K562 (cell line): Measurements from ENCODE around the gene S100A4. TPM values are rescaled to one million over a fixed set of nuclear protein-coding genes. Genes with fewer than 3 reads are reported as not detected.
A peak's percentile ranks its signal among the peaks of the same experiment; 100 is the strongest.

Source experiments
- ADNP ChIP-seq: fragments of 200-800 bp; sonication (Bioruptor generic); IDR thresholded peaks from 2 replicates; pipeline ENCODE4 v1.6.1; 2016; ENCODE audit warnings: missing genetic modification characterization, missing compliant biosample characterization
- BDP1 ChIP-seq: IDR thresholded peaks from 3 replicates; pipeline ENCODE4 v1.6.1; 2011; ENCODE audit not compliant: insufficient read length, insufficient read depth
- CEBPZ ChIP-seq: fragments of 150-350 bp; IDR thresholded peaks from 2 replicates; pipeline ENCODE4 v1.6.1; 2014; ENCODE audit warnings: low read depth, mild to moderate bottlenecking, low read length, borderline replicate concordance
- CXXC5 ChIP-seq: fragments of 250-450 bp; sonication (Bioruptor Pico); IDR thresholded peaks from 2 replicates; pipeline ENCODE4 v1.8.0; 2022; ENCODE audit warnings: inconsistent platforms, mild to moderate bottlenecking, moderate library complexity
- FOXA3 ChIP-seq, 2 experiments: fragments of 450-650 bp in 1 of 2; sonication (generic) in 1 of 2; formaldehyde crosslinking; IDR thresholded peaks in 1 of 2; conservative IDR thresholded peaks in 1 of 2; 2 replicates each; pipeline versions ENCODE4 v1.4.0 to v1.8.0; 2020 to 2022; ENCODE audit warnings: mild to moderate bottlenecking in 2 of 2, missing genetic modification reagents in 1 of 2
- HCFC1 ChIP-seq: IDR thresholded peaks from 2 replicates; pipeline ENCODE4 v1.6.1; 2012; ENCODE audit warnings: low read depth, low read length, improper control_type of control experiment
- HMG20A ChIP-seq: fragments of 450-650 bp; formaldehyde crosslinking; conservative IDR thresholded peaks from 2 replicates; pipeline ENCODE4 v1.4.0; 2020; ENCODE audit warnings: mild to moderate bottlenecking, mixed read lengths
- MXI1 ChIP-seq: IDR thresholded peaks from 2 replicates; pipeline ENCODE4 v1.6.1; 2011; ENCODE audit warnings: low read depth, mild to moderate bottlenecking, improper control_type of control experiment, low read length
- TEAD4 ChIP-seq, 2 experiments: sonication (generic) in 1 of 2; formaldehyde crosslinking in 1 of 2; IDR thresholded peaks; 2 replicates each; pipeline versions ENCODE4 v1.6.1 to v1.8.0; 2012 to 2022; ENCODE audit warnings: borderline replicate concordance in 1 of 2, inconsistent platforms in 1 of 2, low read length in 1 of 2, mild to moderate bottlenecking in 1 of 2, missing genetic modification reagents in 1 of 2
- THRAP3 ChIP-seq: fragments of 450-650 bp; IDR thresholded peaks from 2 replicates; pipeline ENCODE4 v1.6.1; 2016; ENCODE audit warnings: mild to moderate bottlenecking, inconsistent platforms, borderline replicate concordance
- ZNF12 ChIP-seq: sonication (generic); formaldehyde crosslinking; IDR thresholded peaks from 2 replicates; pipeline ENCODE4 v1.4.0; 2020; ENCODE audit warnings: mild to moderate bottlenecking, missing genetic modification reagents
- ZNF239 ChIP-seq: fragments of 250-450 bp; sonication (Bioruptor Pico); IDR thresholded peaks from 2 replicates; pipeline ENCODE4 v1.4.0; 2020; ENCODE audit warnings: mild to moderate bottlenecking
- ZNF584 ChIP-seq: fragments of 200-800 bp; sonication (Bioruptor generic); IDR thresholded peaks from 2 replicates; pipeline ENCODE4 v1.6.1; 2016; ENCODE audit warnings: low read depth, mild to moderate bottlenecking, missing genetic modification characterization, missing compliant biosample characterization
- ZSCAN32 ChIP-seq: fragments of 450-650 bp; formaldehyde crosslinking; IDR thresholded peaks from 2 replicates; pipeline ENCODE4 v1.4.0; 2020; ENCODE audit warnings: mild to moderate bottlenecking, moderate library complexity
- polyA plus RNA-seq, 8 experiments: library from polyadenylated mRNA; depleted of rRNA in 4 of 8; stranded (reverse) in 5 of 8; unstranded in 3 of 8; fragments of >200 nt; fragmentation: Nextera tagmentation in 2 of 8; fragmentation: Illumina TruSeq in 1 of 8; extraction: Ambion mirVana in 2 of 8; extraction: Trizol in 1 of 8; gene quantifications; 2 replicates each; pipeline versions ENCODE4 v1.2.1 to v1.2.3, GENCODE V29; 2011 to 2014; ENCODE audit warnings: inconsistent platforms in 1 of 8, missing spikeins in 1 of 8
- total RNA-seq, 7 experiments: library from RNA; depleted of rRNA in 6 of 7; stranded (reverse); fragments of >200 nt in 6 of 7; fragmentation: Illumina TruSeq in 2 of 7; extraction: Trizol in 2 of 7; gene quantifications; 2 replicates each; pipeline versions ENCODE4 v1.2.1 to v1.2.3, GENCODE V29; 2011 to 2021; ENCODE audit warnings: low replicate concordance in 1 of 7
- TF ChIP-seq, protein P1 (sequence below), 2 experiments: fragments of 450-650 bp in 1 of 2; IDR thresholded peaks; 2 replicates each; pipeline ENCODE4 v1.6.1; 2011 to 2017; ENCODE audit warnings: low read depth in 2 of 2, antibody characterized with exemption in 1 of 2, borderline replicate concordance in 1 of 2, low read length in 1 of 2, mild to moderate bottlenecking in 1 of 2, mixed read lengths in 1 of 2; ENCODE audit not compliant: control insufficient read depth in 1 of 2
- TF ChIP-seq, protein P2 (sequence below): fragments of 250-450 bp; sonication (Bioruptor Pico); IDR thresholded peaks from 2 replicates; pipeline ENCODE4 v1.4.0; 2020; ENCODE audit warnings: borderline replicate concordance

Gene S100A4
- total and polyA plus RNA-seq, 9 of the 15 experiments (the other 6 are each of a cell fraction or from before 2014, with no cell fraction given) = 3.7 to 20.1 (median 11.2) TPM

DNA sequence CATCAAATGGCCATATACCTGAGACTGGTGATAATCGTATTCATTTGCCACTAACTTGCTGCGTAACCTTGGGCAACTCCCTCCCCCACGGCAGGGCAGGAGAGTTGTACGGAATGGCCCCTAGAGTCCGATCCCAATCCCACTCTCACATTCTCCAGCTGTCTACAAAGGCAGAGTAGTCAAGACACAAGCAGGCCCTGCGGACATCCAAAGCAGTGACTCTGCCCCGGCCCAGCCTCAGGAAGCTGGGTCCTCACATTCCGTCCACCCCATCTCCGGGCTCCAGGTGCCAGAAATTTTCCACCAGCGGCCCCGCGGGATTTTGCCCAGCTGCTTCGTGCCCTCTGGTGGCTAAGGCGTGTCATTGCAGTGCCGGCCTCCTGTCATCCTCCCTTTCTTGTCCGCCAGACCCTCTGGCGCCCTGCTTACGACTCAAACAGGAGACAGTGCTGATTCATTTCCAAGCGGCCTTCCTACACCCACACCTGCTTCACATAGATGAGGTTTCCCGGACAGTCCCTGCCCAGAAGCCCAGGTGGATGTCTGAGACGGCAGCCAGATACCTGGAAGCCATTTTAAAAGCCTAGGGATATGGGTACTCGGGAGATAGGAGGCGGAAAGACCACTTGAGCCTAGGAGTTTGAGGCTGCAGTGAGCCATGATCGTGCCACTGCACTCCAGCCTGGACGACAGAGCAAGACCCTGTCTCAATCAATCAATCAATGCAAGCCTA, 22.9 kb upstream of the S100A4 start (continued):
- TF ChIP-seq FOXA3 (CRISPR knock-in tag; conservative IDR thresholded peaks at IDR 0.05 in 1 of 2, IDR thresholded peaks at IDR 0.05 in 1 of 2) (no peak), THRAP3 (no peak), TEAD4 (IDR thresholded peaks at IDR 0.05; ENCODE audit: low read length) (no peak; the same call in 1 of the 2 replicates), TEAD4 (CRISPR knock-in tag; IDR thresholded peaks at IDR 0.05; ENCODE audit: borderline replicate concordance) (no peak), ZSCAN32 (CRISPR knock-in tag) (no peak), MXI1 (no peak), ZNF239 (CRISPR knock-in tag) (no peak), CXXC5 (peak; percentile 46), CEBPZ (no peak), HMG20A (CRISPR knock-in tag) (no peak), ZNF584 (no peak), HCFC1 (peak; percentile 33; the same call in 1 of the 2 replicates), BDP1 (no peak), ADNP (tag) (no peak), ZNF12 (CRISPR knock-in tag) (no peak)
- TF ChIP-seq, protein P1, sequence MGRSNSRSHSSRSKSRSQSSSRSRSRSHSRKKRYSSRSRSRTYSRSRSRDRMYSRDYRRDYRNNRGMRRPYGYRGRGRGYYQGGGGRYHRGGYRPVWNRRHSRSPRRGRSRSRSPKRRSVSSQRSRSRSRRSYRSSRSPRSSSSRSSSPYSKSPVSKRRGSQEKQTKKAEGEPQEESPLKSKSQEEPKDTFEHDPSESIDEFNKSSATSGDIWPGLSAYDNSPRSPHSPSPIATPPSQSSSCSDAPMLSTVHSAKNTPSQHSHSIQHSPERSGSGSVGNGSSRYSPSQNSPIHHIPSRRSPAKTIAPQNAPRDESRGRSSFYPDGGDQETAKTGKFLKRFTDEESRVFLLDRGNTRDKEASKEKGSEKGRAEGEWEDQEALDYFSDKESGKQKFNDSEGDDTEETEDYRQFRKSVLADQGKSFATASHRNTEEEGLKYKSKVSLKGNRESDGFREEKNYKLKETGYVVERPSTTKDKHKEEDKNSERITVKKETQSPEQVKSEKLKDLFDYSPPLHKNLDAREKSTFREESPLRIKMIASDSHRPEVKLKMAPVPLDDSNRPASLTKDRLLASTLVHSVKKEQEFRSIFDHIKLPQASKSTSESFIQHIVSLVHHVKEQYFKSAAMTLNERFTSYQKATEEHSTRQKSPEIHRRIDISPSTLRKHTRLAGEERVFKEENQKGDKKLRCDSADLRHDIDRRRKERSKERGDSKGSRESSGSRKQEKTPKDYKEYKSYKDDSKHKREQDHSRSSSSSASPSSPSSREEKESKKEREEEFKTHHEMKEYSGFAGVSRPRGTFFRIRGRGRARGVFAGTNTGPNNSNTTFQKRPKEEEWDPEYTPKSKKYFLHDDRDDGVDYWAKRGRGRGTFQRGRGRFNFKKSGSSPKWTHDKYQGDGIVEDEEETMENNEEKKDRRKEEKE (IDR thresholded peaks at IDR 0.05; ENCODE audit: borderline replicate concordance in 1 of 2, control insufficient read depth in 1 of 2, low read depth in 2 of 2, low read length in 1 of 2) = no peak
- TF ChIP-seq, protein P2, sequence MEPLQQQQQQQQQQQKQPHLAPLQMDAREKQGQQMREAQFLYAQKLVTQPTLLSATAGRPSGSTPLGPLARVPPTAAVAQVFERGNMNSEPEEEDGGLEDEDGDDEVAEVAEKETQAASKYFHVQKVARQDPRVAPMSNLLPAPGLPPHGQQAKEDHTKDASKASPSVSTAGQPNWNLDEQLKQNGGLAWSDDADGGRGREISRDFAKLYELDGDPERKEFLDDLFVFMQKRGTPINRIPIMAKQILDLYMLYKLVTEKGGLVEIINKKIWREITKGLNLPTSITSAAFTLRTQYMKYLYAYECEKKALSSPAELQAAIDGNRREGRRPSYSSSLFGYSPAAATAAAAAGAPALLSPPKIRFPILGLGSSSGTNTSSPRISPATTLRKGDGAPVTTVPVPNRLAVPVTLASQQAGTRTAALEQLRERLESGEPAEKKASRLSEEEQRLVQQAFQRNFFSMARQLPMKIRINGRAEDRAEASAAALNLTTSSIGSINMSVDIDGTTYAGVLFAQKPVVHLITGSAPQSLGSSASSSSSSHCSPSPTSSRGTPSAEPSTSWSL = no peak
